HCT116 (cell line): ENCODE results near the gene GMNN.

Source experiments
- POLR2A ChIP-seq: IDR thresholded peaks from 2 replicates; pipeline ENCODE4 v1.7.0; 2011; ENCODE audit warnings: borderline replicate concordance; ENCODE audit not compliant: insufficient read depth, insufficient read length; ENCODE audit errors: extremely low read depth
- POLR2AphosphoS5 ChIP-seq: IDR thresholded peaks from 2 replicates; pipeline ENCODE4 v1.6.1; 2011; ENCODE audit warnings: mild to moderate bottlenecking, low read depth, low read length, moderate library complexity
- REST ChIP-seq: IDR thresholded peaks from 2 replicates; pipeline ENCODE4 v1.6.1; 2012; ENCODE audit warnings: low read depth
- SP1 ChIP-seq: IDR thresholded peaks from 2 replicates; pipeline ENCODE4 v1.6.1; 2012; ENCODE audit warnings: low read depth
- TF ChIP-seq, protein P1 (sequence below): IDR thresholded peaks from 2 replicates; pipeline ENCODE4 v1.6.1; 2012
- TF ChIP-seq, protein P2 (sequence below), 3 experiments: fragments of 200-600 bp in 1 of 3; sonication (generic) in 1 of 3; IDR thresholded peaks in 2 of 3; conservative IDR thresholded peaks in 1 of 3; 2 replicates each; pipeline ENCODE4 v1.5.1; 2012 to 2017; ENCODE audit warnings: low read depth in 2 of 3, low read length in 2 of 3, antibody characterized with exemption in 1 of 3, borderline replicate concordance in 1 of 3, control low read depth in 1 of 3, mild to moderate bottlenecking in 1 of 3, mixed read lengths in 1 of 3, mixed run types in 1 of 3, moderate library complexity in 1 of 3; ENCODE audit not compliant: insufficient read depth in 1 of 3

GRCh38 chr6:24753545-24753944 lies 21.2 kb upstream of the GMNN start:
- TF ChIP-seq REST (no peak), POLR2A (no peak), SP1 (no peak), POLR2AphosphoS5 (no peak)
- TF ChIP-seq, protein P1, sequence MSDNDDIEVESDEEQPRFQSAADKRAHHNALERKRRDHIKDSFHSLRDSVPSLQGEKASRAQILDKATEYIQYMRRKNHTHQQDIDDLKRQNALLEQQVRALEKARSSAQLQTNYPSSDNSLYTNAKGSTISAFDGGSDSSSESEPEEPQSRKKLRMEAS: no peak
- TF ChIP-seq, protein P2, sequence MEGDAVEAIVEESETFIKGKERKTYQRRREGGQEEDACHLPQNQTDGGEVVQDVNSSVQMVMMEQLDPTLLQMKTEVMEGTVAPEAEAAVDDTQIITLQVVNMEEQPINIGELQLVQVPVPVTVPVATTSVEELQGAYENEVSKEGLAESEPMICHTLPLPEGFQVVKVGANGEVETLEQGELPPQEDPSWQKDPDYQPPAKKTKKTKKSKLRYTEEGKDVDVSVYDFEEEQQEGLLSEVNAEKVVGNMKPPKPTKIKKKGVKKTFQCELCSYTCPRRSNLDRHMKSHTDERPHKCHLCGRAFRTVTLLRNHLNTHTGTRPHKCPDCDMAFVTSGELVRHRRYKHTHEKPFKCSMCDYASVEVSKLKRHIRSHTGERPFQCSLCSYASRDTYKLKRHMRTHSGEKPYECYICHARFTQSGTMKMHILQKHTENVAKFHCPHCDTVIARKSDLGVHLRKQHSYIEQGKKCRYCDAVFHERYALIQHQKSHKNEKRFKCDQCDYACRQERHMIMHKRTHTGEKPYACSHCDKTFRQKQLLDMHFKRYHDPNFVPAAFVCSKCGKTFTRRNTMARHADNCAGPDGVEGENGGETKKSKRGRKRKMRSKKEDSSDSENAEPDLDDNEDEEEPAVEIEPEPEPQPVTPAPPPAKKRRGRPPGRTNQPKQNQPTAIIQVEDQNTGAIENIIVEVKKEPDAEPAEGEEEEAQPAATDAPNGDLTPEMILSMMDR (IDR thresholded peaks at IDR 0.05 in 2 of 3, conservative IDR thresholded peaks at IDR 0.05 in 1 of 3; ENCODE audit: borderline replicate concordance in 1 of 3, insufficient read depth in 1 of 3, low read depth in 2 of 3, low read length in 2 of 3): no peak
